Endothelial cell of umbilical vein (primary cell): ENCODE results near the gene ITGB8. TPM values are rescaled to one million over a fixed set of nuclear protein-coding genes. Genes with fewer than 3 reads are reported as not detected.

Experiments used
- BruUV-seq: library from RNA; stranded (reverse); fragments of 400-500 nt; replicated peaks from 2 replicates; lab custom pipeline; 2021; lab: Mats Ljungman, UMichigan
- CTCF ChIA-PET: fragments of 300-600, 350-600 bp; sonication (Branson Sonifier 250); formaldehyde crosslinking; loops from one replicate; lab custom pipeline; 2021; ENCODE audit warnings: antibody characterized with exemption, inconsistent platforms; lab: Charles Lee
- POLR2A ChIA-PET: fragments of 300-600, 350-600 bp; sonication (Branson Sonifier 250); formaldehyde crosslinking; loops from one replicate; lab custom pipeline; 2021; ENCODE audit warnings: antibody characterized with exemption, inconsistent platforms; lab: Charles Lee
- DNase-seq: peaks from one replicate; pipeline ENCODE4 v3.0.0-alpha.2; 2011; ENCODE audit warnings: low read depth, low spot score
- FAIRE-seq: peaks from 2 replicates; lab custom pipeline; 2011; peaks lifted over from hg19 to GRCh38; lab: Jason Lieb, UNC
- H2AFZ ChIP-seq: 2 replicates; pipeline ENCODE4 v1.6.0; 2012; ENCODE audit warnings: low read depth, low read length, control low read depth, inconsistent platforms
- H3K27ac ChIP-seq: 2 replicates; pipeline ENCODE4 v1.5.1; 2011; ENCODE audit warnings: low read depth, mild to moderate bottlenecking, control low read depth, low read length, moderate library complexity; ENCODE audit not compliant: insufficient read depth
- H3K27me3 ChIP-seq, 2 experiments: 2 replicates each; pipeline versions ENCODE4 v1.6.0 to v1.6.1; 2011; ENCODE audit warnings: low read length in 2 of 2, mixed read lengths in 1 of 2; ENCODE audit not compliant: control insufficient read depth in 2 of 2, insufficient read depth in 2 of 2
- H3K36me3 ChIP-seq, 2 experiments: 2 replicates in 1 of 2; 3 replicates in 1 of 2; pipeline ENCODE4 v1.5.1; 2011; ENCODE audit warnings: low read length in 2 of 2, mild to moderate bottlenecking in 1 of 2, moderate library complexity in 1 of 2; ENCODE audit not compliant: control insufficient read depth in 2 of 2, insufficient read depth in 2 of 2; ENCODE audit errors: extremely low read depth in 1 of 2
- H3K4me1 ChIP-seq: 3 replicates; pipeline ENCODE4 v1.5.1; 2011; ENCODE audit warnings: mild to moderate bottlenecking, low read length; ENCODE audit not compliant: control insufficient read depth, insufficient read depth; ENCODE audit errors: extremely low read depth
- H3K4me2 ChIP-seq: 2 replicates; pipeline ENCODE4 v1.6.1; 2011; ENCODE audit warnings: low read length, control low read depth, mixed read lengths; ENCODE audit not compliant: insufficient read depth
- H3K4me3 ChIP-seq, 3 experiments: fragments of 200-600 bp in 1 of 3; sonication (generic), shearing (Covaris generic) in 1 of 3; replicated peaks in 1 of 3; 2 replicates each; pipeline ENCODE4 v1.5.1; 2011 to 2016; ENCODE audit warnings: control low read depth in 3 of 3, low read length in 3 of 3, mild to moderate bottlenecking in 2 of 3, inconsistent platforms in 1 of 3, low read depth in 1 of 3, moderate library complexity in 1 of 3; ENCODE audit not compliant: insufficient read depth in 1 of 3
- H3K79me2 ChIP-seq: 2 replicates; pipeline ENCODE4 v1.6.0; 2012; ENCODE audit warnings: low read length, inconsistent platforms; ENCODE audit not compliant: control insufficient read depth, insufficient read depth
- H3K9ac ChIP-seq: replicated peaks from 2 replicates; pipeline ENCODE3; 2011; ENCODE audit warnings: low read length, control low read depth; ENCODE audit not compliant: insufficient read depth; ENCODE audit errors: extremely low read depth
- H3K9me1 ChIP-seq: replicated peaks from 3 replicates; pipeline ENCODE4 v1.6.0; 2011; ENCODE audit warnings: mild to moderate bottlenecking, low read length; ENCODE audit not compliant: control insufficient read depth, insufficient read depth; ENCODE audit errors: extremely low read depth
- H3K9me3 ChIP-seq: replicated peaks from 2 replicates; pipeline ENCODE4 v1.5.1; 2012; ENCODE audit warnings: low read length, inconsistent platforms; ENCODE audit not compliant: control insufficient read depth, insufficient read depth
- H4K20me1 ChIP-seq: replicated peaks from 2 replicates; pipeline ENCODE3; 2011; ENCODE audit warnings: mild to moderate bottlenecking, low read length; ENCODE audit not compliant: control insufficient read depth, insufficient read depth; ENCODE audit errors: extremely low read depth
- CTCF ChIP-seq, 2 donors: IDR thresholded peaks; 1 replicate in 1 of 2; 2 replicates in 1 of 2; pipeline ENCODE4 v1.5.1; 2011; ENCODE audit warnings: low read length in 2 of 2, mild to moderate bottlenecking in 2 of 2, moderate library complexity in 2 of 2, control low read depth in 1 of 2, inconsistent platforms in 1 of 2, low read depth in 1 of 2; ENCODE audit not compliant: insufficient read depth in 1 of 2; ENCODE audit errors: extremely low read depth in 1 of 2
- EZH2 ChIP-seq: IDR thresholded peaks from 2 replicates; pipeline ENCODE4 v1.6.1; 2012; ENCODE audit warnings: borderline replicate concordance, low read depth, mild to moderate bottlenecking, moderate library complexity, low read length, inconsistent platforms; ENCODE audit not compliant: severe bottlenecking
- FOS ChIP-seq: IDR thresholded peaks from 2 replicates; pipeline ENCODE4 v1.6.1; 2011; ENCODE audit warnings: mild to moderate bottlenecking, low read length, moderate library complexity, borderline replicate concordance; ENCODE audit not compliant: insufficient read depth
- GATA2 ChIP-seq: IDR thresholded peaks from 2 replicates; pipeline ENCODE4 v1.7.0; 2011; ENCODE audit warnings: low read depth, mild to moderate bottlenecking, moderate library complexity, mixed read lengths, low read length; ENCODE audit not compliant: insufficient read length, insufficient read depth
- MAX ChIP-seq: IDR thresholded peaks from 2 replicates; pipeline ENCODE4 v1.6.1; 2011; ENCODE audit not compliant: insufficient read depth, insufficient read length
- MYC ChIP-seq: IDR thresholded peaks from one replicate; pipeline ENCODE4 v1.6.1; 2011; ENCODE audit warnings: mild to moderate bottlenecking, low read depth, low read length
- dilution Hi-C: fragments of 300-500 bp; cut with MboI; formaldehyde crosslinking; loops from one replicate; pipeline ENCODE4 v1.15.0; 2019; ENCODE audit warnings: low sequenced_read_pairs; ENCODE audit not compliant: extremely low pct_ligation_motif_present
- intact Hi-C: fragments of 100-400 bp; cut with micrococcal nuclease; formaldehyde crosslinking; loops from one replicate; pipeline ENCODE4 v1.10.0; 2022
- polyA plus RNA-seq, 4 experiments: library from polyadenylated mRNA; depleted of rRNA in 3 of 4; stranded (reverse) in 3 of 4; unstranded in 1 of 4; fragments of >200 nt; gene quantifications; 2 replicates each; pipeline versions ENCODE4 v1.2.1 to v1.2.3, GENCODE V29; 2011 to 2012; ENCODE audit warnings: missing spikeins in 1 of 4
- total RNA-seq: library from RNA; stranded (reverse); gene quantifications from 2 replicates; pipeline ENCODE4 v1.2.3, GENCODE V29; 2021

Gene ITGB8
- total and polyA plus RNA-seq, 2 donors (not counting 3 experiments of a cell fraction or from before 2014, with no cell fraction given): 2.9 to 8.2 TPM

GRCh38 chr7:20338285-20338684 lies 7.6 kb downstream of the ITGB8 start:
- no peak overlapping the region for H3K9ac ChIP-seq
- dilution Hi-C loops: no loop called here
- no peaks in the 10 kb centered on the region for H3K4me1 ChIP-seq
- H4K20me1 ChIP-seq: no peaks in the 10 kb centered on the region
- H3K9me3 ChIP-seq: no peaks in the 10 kb centered on the region
- H3K27me3 ChIP-seq: no peaks in the 10 kb centered on the region
- no peak for TF ChIP-seq CTCF (IDR thresholded peaks at IDR 0.05; ENCODE audit: extremely low read depth in 1 of 2, insufficient read depth in 1 of 2, low read depth in 1 of 2, low read length in 2 of 2)
- TF ChIP-seq MYC: no peak
- no peak for TF ChIP-seq EZH2
- no peak for TF ChIP-seq GATA2
- TF ChIP-seq FOS: no peak
- no peak for TF ChIP-seq MAX
- DNase-seq (no peak), FAIRE-seq (peak; percentile 58)
- no peaks in the 10 kb centered on the region for H3K79me2 ChIP-seq
- no peak overlapping the region for H3K27ac ChIP-seq
- ChIA-PET POLR2A (no interaction called here), CTCF (interaction anchor here (3.3 kb wide), 1 partner anchor 27 kb away, joined by 9 read pairs; no protein-coding TSS in a partner anchor)
- no TSS peak for BruUV-seq
- no peaks in the 10 kb centered on the region for H3K36me3 ChIP-seq
- H3K4me3 ChIP-seq: no peak overlapping the region
- H3K4me2 ChIP-seq: no peak overlapping the region
- no peak overlapping the region for H2AFZ ChIP-seq
- intact Hi-C loops: no loop called here
- no peaks in the 10 kb centered on the region for H3K9me1 ChIP-seq
